DMS 273 (cell line): ENCODE measurements around the gene TXNL4A.

Source experiments
- DNase-seq: peaks from one replicate; lab custom pipeline; 2025; ENCODE audit not compliant: unreplicated experiment; lab: John Stamatoyannopoulos, UW

Gene TXNL4A

DNA sequence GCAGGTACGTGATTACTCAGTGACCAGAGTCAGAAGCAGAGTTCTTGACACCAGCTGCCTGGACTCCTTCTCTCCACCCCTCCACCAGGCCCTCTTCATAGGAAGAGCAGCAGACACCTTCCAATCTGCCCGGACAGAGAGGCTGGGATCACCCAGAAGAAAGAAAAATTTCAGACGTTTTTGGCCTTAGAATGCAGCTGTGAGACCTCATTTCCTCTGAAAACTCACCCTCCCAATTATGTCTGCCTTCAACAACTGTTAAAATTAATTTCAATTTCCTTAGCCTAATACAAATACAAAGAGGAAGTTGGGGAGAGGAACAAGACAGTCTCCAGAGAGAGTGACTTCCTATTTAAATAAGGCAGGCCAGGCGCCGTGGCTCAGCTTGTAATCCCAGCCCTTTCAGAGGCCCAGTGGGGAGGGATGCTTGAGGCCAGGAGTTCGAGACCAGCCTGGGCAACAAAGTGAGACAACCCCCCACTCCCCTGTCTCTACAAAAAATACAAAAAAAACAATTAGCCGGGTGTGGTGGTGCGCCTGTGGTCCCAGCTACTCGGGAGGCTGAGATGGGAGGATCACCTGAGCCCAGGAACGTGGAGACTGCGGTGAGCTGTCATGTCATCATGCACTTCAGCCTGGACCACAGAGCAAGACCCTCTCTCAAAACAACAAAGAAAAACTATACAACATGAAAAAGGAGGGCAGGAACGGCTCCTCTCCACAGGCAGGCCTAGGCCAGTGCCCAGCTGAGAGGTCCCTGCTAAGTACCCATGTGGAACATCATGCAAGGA lies 38.5 kb downstream of the TXNL4A start:
- no peak for DNase-seq

DNA sequence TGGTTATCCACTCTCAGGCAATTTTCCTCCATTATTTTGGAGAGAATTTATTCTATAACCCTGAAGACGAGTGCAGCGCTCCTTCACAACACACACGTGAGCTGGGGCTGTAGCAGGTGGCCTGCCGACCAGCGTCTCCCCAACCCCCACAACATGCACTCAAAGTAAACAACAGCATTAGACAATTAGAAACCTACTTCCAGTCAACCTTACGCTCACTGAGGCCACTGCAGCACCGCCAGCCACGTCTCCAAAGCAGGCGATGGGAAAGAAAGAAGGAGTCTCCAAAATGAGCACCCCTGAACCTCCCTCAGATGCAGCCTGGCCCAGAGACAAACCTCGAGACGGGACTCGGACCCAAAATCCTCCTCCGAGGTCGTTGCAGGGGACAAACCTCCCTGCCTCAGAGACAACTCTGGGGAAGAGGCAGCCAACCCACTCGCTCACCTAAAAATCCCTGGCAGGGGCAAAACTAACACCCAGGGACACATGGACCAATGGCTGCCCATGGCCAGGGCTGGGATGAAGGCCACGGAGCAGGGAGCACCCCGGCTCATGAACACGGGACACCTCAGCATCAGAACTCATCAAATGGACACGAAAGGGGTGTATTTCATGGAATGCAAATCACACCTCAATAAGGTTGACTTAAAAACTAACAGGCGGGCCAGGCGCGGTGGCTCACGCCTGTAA lies 39.5 kb downstream of the TXNL4A start:
- no peak for DNase-seq

DNA sequence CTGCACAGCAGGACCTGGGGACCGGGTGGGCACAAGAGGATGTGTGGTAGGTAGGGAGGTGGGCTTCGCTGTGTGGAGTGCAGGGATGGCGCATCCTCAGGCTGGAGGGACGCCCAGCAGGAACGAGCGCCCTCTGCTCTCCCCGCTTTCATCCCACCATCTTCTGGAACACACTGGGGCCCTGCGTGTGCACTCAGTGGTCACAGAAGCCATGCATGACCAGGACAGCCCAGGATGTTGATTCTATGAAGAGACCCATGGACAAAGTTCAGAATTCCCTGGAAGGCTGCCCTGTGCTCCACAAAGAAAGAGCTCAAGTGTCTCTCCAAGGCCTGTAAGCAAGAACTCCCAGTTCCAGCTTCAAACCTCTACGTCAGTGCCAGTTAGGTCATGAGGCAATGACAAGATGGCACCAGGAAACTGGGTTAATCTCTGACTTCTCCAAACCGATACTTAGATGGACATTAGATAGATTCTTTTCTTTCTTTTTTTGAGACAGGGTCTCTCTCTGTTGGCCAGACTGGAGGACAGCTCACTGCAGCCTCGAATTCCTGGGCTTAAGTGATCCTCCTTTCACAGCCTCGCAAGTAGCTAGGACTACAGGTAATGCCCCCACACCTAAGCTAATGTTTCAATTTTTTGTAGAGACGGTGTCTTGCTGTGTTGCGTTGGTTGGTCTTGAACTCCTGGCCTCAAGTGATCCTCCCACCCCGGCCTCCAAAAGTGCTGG lies 40.3 kb downstream of the TXNL4A start:
- no peak for DNase-seq

DNA sequence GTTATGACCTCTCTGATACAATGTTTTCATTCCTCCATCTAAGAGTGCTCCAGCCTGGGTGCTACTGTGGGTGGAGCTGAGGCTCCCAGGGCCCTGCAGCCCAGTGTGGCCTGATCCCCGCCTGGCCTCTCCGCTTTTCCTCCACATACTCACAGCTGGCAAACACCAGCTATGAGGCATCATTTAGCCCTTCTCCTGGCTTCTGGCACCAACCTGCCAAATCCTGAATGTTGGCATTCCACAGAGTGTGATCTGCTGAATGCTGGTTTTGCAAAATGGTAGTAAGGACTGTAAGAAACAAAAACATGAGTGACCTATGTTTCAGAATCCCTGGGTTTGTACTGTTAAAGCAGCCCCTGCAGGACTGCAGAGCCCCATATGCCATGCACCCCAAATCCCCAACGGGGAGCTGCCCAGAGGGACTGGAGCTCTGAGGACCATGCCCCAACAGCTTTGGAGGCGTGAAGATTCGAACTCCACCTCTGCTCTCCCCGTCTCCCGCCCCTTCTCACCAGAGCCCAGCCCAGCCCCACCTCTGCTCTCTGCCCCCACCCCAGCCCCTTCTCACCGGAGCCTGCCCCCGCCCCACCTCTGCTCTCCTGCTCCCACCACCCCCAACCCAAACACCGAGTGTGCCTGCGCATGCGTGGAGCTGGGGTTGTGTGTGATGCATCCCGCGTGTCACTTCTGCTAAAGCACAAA lies 41.2 kb downstream of the TXNL4A start:
- DNase-seq = no peak

DNA sequence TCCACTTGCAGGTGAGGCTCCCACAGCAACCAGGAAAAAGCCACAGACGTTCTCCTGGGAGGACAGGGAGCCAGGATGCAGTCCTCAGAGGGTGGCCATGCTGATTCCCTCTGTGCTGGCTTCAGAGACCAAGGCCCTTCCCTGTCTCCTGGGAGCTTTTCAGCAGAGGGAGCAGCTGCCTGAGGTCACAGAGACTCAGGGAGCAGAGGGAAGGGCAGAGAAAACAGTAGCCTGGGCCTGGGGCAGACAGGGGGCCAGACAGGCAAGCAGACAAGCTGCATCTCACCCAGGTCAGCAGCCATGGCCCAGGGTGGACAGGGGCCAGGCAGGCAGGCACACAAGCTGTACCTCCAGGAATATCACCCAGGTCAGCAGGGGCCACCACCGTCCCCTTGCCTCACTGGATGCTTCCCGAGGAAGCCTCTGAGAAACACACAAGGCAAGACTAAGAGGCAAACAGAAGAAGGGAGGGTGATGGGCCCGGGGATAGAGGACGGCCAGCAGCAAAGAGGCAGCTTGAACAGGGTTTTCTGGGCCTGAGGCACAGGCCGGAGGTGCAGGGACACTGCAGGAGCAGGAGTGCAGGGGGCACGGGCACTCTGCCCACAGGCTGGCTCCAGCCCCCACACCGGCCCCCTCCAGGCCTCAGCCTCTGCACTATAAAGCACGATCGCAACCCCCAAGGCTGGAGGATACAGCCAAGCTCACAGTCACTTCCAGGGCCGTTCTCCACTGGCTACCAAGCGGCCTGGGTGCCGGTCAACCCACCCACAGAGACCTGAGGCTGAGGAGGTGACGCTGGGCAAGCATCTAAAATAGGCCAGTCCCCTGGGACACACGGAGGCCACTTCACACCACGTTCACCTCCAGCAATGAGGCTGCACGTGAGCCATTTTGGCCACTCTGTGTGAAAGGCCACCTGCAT lies 43.0 kb downstream of the TXNL4A start:
- DNase-seq = peak; percentile 26

DNA sequence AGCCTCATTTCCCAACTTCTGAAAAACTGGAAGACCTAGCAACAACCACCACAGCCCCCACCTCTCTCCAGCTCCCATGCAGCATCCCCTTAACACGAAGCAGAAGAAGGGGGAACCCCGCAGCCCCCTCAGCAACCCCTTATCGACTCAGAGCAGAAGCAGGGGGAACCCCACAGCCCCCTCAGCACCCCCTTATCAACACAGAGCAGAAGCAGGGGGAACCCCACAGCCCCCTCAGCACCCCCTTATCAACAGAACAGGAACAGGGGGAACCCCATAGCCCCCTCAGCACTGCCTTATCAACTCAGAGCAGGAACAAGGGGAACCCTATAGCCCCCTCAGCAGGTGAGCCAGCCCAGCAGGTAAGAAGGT lies 43.6 kb downstream of the TXNL4A start:
- DNase-seq = no peak

DNA sequence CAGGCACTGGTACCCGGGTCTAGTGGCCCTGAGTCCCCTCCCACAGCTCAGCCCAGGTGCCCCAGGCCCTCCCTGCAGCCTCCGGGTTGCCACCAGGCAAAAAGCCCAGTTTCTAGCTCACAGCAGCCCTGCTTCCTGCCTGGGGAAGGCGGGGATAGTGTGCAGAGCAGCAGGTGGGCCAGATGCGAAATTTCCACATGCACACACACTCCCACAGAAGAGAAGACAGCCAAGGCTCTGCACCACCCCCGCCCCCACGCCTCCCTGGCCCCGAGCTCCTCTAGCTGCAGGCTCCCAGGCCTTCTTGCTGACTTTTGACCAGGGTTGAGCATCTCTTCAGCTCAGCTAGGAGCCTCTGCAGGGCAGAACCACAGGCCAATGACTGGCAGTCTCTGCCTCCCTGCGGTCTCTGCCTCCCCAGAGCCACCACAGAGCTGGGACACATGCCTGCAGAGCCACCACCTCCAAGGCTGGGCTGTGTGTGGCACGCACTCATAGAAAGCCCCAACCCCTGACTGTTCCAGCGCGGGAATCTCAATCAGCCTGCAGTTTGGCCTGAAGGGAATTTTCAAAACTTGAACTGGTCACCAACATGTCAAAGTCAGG lies 44.1 kb downstream of the TXNL4A start:
- DNase-seq = peak; percentile 86

DNA sequence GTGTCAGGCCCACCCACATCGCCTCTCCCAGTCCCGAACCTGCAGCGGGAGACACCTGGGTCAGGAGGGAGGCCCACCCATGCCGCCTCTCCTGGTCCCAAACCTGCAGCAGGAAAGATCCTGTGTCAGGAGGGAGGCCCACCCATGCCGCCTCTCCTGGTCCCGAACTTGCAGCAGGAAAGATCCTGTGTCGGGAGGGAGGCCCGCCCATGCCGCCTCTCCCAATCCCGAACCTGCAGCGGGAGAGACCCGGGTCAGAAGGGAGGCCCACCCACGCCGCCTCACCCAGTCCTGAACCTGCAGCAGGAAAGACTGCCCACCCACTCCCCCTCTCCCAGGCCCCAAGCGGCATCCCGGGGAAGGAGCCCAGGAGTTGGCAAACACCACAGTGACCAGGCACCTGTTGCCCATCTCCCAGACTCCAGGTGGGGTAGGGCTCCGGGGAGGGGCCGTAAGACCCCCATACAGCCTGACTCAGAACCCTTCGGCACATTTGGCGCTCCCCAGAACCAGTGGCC lies 44.7 kb downstream of the TXNL4A start:
- no peak for DNase-seq

DNA sequence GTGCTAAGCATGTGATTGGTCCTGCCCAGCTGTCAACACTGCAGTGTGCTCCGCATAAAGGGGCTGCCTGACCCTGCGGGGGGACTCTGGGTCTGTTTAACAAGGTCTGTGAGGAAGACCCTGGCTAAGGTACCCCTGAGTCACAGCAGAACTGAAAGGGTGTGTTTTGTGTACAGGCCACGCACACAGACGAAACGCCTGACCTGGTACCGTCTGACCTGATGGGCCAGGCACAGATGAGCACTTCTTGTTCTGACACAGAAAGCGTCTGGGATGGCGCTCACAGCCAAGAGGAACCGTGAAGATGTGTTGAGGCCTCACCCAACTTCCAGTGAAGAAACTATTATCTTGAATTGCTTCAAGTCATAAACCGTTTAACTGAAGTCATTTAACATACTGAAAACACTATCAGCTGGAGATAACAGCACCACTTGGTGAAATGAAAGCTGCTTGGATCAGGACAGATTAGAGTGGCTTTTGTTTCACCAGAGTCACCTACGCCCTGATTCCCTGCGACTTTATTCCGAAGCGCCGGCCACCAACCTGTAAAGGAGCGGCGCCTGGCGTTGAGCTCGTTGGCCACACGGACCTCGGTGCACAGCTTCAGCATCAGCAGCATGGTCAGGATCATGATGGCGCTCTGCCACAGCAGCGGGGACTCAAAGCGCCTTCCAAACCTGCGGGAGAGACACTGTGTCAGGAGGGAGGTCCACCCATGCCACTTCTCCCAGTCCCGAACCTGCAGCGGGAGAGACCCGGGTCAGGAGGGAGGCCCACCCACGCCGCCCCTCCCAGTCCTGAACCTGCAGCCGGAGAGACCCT lies 45.4 kb downstream of the TXNL4A start:
- no peak for DNase-seq

DNA sequence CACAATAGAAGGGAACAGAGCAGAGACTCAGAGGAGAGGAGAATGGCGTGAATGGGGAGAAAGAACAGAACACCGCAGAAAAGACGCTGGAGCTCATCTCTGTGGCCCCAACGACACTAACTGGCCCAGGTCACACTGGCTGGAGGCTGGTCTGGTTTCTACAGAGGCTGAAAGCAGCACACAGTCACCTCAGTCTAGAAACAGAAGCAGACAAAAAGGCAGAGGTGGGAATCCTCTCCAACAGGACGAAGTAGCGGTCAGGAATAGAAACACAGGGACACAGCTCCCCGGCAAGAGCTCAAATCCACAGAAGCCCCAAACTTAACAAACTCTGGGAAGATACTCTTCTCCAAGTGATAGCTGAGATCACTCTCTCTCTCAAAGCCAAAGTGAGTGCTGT lies 46.2 kb downstream of the TXNL4A start:
- DNase-seq = no peak

DNA sequence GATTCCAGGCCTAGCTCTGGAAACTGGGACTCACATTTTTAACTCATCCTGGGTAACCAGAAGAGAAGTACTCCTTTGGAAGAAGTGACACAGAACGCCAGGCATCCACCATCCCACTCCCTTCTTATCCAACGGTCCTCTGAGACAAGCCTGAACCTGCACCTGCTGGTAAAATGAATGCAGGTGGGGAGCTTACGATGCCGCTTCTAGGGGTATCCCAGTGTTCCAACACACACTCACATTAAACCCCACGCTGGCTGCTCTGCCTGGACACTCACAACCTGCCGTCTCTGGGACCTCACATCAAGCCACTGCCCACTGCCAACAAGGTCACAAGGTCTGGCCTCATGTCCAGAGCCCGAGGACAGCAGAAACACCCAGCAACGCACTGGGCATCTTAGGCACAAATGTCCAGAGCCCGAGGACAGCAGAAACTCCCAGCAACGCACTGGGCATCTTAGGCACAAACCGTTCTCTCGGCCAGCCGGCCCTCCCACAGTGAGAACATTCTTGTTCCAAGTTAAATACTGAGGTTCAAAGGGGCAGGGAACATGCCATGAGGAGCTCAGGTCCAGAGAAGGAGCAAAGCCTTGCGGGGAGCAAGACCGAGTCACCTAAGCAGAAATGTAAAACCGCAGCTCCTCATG lies 46.8 kb downstream of the TXNL4A start:
- DNase-seq = no peak

DNA sequence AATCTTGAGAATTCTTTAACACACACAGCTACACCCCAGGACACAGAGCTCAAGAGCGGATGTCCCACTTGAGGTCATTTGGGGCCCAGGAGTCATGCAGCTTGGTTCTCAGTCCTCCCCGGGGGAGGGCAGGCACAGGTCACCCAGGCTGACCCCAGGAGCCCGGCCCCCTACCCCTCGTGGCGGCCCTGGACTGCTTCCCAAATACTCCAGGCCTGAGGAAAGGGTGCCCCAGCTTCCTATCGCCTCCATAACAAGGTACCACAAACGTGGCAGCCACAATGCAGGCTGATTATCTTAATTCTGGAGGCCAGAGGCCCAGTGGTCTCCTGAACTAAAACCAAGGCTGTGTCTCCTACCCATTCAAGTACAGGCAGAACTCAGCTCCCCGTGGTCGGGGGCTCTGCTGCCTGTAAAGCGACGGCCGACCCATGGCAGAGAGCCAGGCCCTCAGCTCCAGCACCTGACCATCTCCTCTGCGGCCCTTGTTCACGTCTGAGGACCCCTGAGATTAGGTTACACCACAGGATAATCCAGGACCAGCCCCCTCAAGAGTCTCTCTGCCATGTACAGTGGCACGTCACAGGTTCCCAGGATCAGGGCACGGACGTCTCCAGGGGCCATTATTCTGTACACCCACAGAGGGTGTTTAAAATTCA lies 47.4 kb downstream of the TXNL4A start:
- DNase-seq = no peak

DNA sequence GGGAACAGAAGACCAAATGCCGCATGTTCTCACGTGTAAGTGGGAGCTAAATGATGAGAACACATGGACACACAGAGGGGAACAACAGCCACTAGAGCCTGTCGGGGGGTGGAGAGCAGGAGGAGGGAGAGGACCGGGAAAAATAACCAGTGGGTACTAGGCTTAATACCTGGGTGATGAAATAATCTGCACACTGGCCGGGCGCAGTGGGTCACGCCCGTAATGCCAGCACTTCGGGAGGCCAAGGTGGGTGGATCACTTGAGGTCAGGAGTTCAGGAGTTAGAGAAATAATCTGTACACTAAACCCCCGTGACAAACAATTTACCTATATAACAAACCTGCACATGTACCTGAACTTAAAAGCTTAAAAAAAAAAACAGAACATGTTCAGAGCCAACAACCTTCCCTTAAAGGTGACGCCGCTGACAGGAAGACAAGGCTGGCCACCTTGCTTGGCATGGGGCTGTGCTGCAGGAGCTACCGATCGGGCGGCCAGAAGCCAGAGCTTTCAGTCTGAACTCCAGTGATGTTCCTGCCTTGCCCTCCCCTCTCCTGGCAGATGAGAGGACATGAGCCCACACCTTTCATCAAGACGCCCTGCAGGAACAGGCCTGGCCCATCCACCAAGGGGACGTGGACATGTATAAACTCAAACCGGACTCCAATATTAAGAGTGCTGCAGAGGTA lies 48.1 kb downstream of the TXNL4A start:
- DNase-seq = no peak

DNA sequence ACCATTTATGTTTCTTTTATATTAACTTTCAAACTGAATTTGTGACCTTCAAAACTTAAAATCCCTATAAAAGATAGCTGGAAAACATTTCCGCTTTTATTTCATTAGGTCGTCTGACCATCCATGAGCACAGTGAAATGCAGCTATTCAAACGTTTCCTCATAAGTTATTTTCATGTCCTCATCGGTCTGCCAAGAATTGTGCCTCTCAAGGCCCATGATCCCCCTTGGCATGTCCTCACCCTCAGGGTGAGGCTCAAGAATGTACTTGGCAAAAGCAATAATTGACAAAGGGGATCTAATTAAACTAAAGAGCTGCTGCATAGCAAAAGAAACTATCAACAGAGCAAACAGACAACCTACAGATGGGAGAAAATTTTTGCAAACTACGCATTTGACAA lies 49.3 kb downstream of the TXNL4A start:
- DNase-seq = no peak

DNA sequence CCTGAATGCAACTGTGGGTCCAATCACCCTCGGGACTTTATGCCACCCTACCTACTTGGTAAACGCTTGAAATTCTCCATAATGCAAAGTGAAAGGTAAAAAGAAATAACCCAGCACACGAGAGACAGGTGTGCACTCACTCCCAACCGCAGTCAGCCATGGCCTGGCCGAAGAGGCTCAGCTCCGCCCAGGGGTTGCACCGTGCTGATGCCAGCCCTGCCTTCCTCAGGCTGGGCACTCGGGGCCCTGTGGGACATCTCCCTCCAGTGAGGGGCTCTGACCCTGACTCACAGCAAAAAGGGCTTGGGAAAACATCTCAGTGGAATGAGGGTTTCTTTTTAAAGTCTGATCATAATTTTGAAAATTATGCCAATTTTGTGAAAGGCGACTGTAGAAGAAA lies 50.2 kb downstream of the TXNL4A start:
- no peak for DNase-seq

DNA sequence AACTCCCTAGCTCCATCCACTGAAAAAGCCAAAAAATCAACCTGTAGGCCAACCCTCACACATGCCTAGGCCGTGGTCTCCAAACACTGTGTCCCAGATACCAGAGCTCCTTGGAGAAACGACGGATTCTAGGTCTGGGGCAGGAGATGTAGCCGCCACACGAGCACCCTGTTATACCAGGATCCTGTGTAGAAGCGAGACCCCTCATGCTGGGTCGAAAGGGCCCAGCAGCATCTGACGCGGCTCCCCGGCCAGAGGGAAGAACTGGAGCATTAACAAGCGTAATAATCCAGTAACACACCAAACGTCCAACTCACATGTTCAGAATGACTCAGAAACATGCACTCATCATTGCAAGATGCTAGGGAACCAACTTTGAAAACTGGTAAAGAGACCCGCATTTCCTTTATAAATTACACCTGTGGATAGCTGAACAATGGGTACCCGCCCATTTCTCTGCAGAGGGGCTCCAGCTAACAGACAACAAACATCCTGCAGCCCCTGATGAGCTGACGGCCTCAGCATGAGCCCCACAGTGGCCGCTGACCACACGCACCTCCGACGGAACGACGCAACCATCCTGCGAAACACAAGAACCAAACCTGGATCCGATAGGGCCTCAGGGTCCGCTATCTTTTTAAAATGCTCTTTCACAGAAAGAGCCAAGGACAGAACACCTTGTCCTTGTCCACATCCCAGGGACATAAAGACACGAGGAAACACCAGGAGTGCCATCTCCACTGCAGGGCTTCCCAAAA lies 51.1 kb downstream of the TXNL4A start:
- DNase-seq = no peak

DNA sequence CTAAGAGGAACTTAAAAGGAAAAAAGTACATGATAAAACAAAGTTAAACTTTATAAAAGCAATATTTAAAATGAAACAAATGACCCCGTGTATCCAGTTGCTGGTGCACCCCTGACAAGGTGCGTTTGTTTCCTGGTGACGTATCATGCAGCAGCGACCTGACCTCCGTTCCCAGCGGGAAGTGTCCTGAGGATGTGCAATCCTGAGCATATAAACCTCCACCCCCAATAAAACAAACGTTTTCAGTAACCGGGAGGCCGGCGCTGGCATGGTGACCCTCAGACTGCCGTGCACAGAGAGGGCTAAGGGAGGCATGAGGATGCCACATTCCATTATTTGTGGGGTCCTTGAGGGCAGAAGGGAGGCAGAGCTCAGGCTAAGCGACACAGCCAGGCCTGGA lies 51.7 kb downstream of the TXNL4A start:
- DNase-seq = no peak
